ENCODE measurements around the gene FGFR4. TPM values are rescaled to one million over a fixed set of nuclear protein-coding genes. Genes with fewer than 3 reads are reported as not detected.

The FGFR4 gene
- total and polyA plus RNA-seq, 3 donors from 2014 or later, result 7.8 to 10.3 (median 9.7) TPM

DNA sequence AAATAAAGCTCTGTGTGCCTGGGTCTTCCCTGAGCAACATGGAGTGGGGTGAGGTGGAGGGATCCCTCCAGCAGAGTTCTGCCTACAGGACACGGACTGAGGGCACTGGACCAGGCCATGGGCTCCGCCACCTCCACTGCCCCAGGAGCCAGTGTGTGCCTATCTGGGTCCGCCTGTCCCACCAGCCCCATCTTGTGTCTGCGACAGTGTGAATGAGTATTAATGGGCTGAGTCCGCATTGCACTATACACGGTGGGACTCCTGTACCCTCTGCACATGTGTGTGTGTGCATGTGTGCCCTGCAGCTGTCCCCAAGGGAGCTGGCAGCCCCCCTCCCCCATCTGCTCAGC is 11.4 kb downstream of the FGFR4 start:
- H3K27me3 ChIP-seq, result no peaks in the 10 kb centered on the region
- no peaks in the 10 kb centered on the region for H3K36me3 ChIP-seq (ENCODE audit: low read depth, missing control alignments)
- WGBS, 2 donors, result 82 to 100% methylated on average over 1 to 6 of the region's 6 CpGs
- no peak for TF ChIP-seq POLR2A (IDR thresholded peaks at IDR 0.05)
- TF ChIP-seq, protein P1, sequence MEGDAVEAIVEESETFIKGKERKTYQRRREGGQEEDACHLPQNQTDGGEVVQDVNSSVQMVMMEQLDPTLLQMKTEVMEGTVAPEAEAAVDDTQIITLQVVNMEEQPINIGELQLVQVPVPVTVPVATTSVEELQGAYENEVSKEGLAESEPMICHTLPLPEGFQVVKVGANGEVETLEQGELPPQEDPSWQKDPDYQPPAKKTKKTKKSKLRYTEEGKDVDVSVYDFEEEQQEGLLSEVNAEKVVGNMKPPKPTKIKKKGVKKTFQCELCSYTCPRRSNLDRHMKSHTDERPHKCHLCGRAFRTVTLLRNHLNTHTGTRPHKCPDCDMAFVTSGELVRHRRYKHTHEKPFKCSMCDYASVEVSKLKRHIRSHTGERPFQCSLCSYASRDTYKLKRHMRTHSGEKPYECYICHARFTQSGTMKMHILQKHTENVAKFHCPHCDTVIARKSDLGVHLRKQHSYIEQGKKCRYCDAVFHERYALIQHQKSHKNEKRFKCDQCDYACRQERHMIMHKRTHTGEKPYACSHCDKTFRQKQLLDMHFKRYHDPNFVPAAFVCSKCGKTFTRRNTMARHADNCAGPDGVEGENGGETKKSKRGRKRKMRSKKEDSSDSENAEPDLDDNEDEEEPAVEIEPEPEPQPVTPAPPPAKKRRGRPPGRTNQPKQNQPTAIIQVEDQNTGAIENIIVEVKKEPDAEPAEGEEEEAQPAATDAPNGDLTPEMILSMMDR (IDR thresholded peaks at IDR 0.05), result no peak
- no peaks in the 10 kb centered on the region for H3K9me3 ChIP-seq
- intact Hi-C loops (cut with DNase I; ENCODE audit: low total_unique reads), result no loop called here
- peaks cover 15% of the 10 kb centered on the region for H3K4me1 ChIP-seq
- no peak overlapping the region for H3K27ac ChIP-seq
- no peak for DNase-seq
- H3K4me3 ChIP-seq, result no peak overlapping the region

DNA sequence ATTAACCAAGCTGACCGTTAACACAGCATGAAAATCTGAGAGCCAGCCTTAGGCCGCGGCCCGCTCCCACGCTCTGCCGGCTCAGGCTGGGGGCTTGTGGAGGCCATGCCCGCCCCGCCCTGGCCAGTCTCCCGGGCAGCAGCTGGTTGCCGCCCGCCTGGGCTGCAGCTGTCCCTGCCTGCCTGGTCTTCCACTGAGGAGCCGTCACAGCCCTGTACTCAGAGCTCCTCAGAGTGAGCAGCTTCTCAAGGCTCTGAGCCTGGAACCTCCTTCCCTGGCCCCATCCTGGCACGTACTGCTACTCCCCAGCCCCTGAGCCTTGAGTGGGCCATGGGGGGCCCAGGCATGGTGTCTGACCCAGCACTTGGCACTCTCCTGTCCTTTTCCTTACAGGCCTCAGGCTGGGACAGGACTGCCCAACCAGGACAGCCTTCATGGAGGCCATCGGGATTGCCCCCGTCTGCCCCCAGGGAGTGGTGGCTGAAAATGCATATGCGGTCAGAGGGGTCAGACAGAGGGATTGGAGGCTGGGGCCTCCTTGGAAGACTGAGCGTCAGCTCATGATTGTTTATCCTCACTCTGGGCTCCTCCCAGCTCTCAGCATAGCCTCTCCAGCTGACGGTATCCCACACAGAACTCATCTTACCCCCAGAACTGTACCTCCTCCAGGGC is 11.9 kb downstream of the FGFR4 start:
- intact Hi-C loops (cut with DNase I; ENCODE audit: low total_unique reads), result no loop called here
- no peak overlapping the region for H3K27ac ChIP-seq
- H3K27me3 ChIP-seq, result no peaks in the 10 kb centered on the region
- H3K4me3 ChIP-seq, result no peak overlapping the region
- no peaks in the 10 kb centered on the region for H3K36me3 ChIP-seq (ENCODE audit: low read depth, missing control alignments)
- TF ChIP-seq, protein P1 (IDR thresholded peaks at IDR 0.05), result no peak
- no peak for TF ChIP-seq POLR2A (IDR thresholded peaks at IDR 0.05)
- peaks cover 15% of the 10 kb centered on the region for H3K4me1 ChIP-seq
- DNase-seq, result no peak
- 72 to 81% methylated on average over 5 to 16 of the region's 18 CpGs for WGBS, 2 donors
- no peaks in the 10 kb centered on the region for H3K9me3 ChIP-seq

DNA sequence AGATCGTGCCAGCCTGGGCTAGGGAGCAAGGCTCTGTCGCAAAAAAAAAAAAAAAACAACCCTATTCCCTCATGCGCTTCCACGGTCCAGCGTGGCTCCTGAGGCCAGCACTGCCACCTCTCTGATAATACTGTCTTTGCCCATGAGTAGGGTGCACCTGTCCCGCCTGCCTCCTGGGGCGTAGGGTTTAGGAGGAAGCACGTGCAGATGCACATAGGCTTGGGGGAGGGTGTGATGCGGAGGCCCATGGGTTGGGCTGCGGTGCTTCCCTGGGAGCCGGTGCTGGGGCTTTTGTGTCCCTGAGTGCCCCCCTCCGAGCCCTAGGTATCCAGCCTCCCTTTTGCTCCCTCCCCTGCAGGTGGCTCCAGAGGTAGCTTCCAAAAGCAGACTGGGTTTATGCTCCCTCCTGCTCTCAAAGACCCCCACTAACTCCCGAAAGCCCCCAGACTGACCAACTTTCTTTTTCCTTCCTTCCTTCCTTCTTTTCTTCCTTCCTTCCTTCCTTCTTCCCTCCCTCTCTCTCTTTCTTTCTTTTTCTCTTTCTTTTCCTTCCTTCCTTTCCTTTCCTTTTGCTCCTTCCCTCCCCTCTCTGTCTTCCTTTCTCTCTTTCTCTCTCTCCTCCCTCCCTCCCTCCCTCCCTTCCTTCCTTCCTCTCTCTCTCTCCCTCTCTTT is 12.8 kb downstream of the FGFR4 start:
- peaks cover 9% of the 10 kb centered on the region for H3K4me1 ChIP-seq
- H3K4me3 ChIP-seq, result no peak overlapping the region
- H3K36me3 ChIP-seq (ENCODE audit: low read depth, missing control alignments), result no peaks in the 10 kb centered on the region
- DNase-seq, result no peak
- H3K9me3 ChIP-seq, result no peaks in the 10 kb centered on the region
- WGBS, 2 donors, result 85 to 88% methylated on average over 13 of the region's 13 CpGs
- no peaks in the 10 kb centered on the region for H3K27me3 ChIP-seq
- no peak for TF ChIP-seq POLR2A (IDR thresholded peaks at IDR 0.05)
- TF ChIP-seq, protein P1 (IDR thresholded peaks at IDR 0.05), result no peak
- H3K27ac ChIP-seq, result no peak overlapping the region
- intact Hi-C loops (cut with DNase I; ENCODE audit: low total_unique reads), result no loop called here

DNA sequence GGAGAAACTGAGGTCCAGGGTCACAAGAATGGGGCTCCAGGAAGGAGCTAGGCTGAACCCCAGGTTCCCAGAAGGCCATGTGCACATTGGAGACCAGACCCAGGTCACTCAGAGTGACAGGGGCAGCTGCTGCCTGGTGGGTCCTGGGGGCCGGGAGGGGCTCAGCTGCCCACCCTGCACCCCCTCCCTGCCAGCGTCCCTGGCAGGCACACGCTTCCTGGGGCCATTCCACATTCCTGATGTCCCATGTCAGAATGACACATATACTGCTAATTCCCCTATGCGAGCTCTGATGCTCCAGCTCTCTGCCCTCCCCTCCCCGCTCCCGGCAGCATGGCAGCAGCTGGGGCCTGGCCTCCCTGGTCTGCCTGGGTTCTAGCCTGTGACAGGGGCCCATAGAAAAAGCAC is 14.0 kb downstream of the FGFR4 start:
- H3K27ac ChIP-seq, result no peak overlapping the region
- intact Hi-C loops (cut with DNase I; ENCODE audit: low total_unique reads), result no loop called here
- no peaks in the 10 kb centered on the region for H3K4me1 ChIP-seq
- WGBS, 2 donors, result 74 to 95% methylated on average over 4 to 6 of the region's 6 CpGs
- DNase-seq, result no peak
- TF ChIP-seq, protein P1 (IDR thresholded peaks at IDR 0.05), result no peak
- no peak for TF ChIP-seq POLR2A (IDR thresholded peaks at IDR 0.05)
- H3K4me3 ChIP-seq, result no peak overlapping the region
- no peaks in the 10 kb centered on the region for H3K9me3 ChIP-seq
- H3K27me3 ChIP-seq, result no peaks in the 10 kb centered on the region
- H3K36me3 ChIP-seq (ENCODE audit: low read depth, missing control alignments), result no peaks in the 10 kb centered on the region

Measured in testis (tissue), 3 donors.